ENCODE data around the gene IDS. TPM values are rescaled to one million over a fixed set of nuclear protein-coding genes. Genes with fewer than 3 reads are reported as not detected.

IDS gene
- total RNA-seq, 1 experiment from 2014 or later = 13.3 TPM

- H3K27ac Mint-ChIP-seq = no peak overlapping the region
- POLR2A ChIA-PET = no interaction called here
Measured at GRCh38 chrX:149470955-149471354, 34.2 kb downstream of the IDS start.

GRCh38 chrX:149469406-149469805 lies 35.7 kb downstream of the IDS start:
- peaks cover 7% of the 10 kb centered on the region; the same call in 1 of the 2 replicates for H3K36me3 Mint-ChIP-seq
- ChIA-PET POLR2A (no interaction called here), CTCF (interaction anchor here (1.1 kb wide), 1 partner anchor 18 kb away, joined by 3 read pairs; no protein-coding TSS in a partner anchor)
- no peaks in the 10 kb centered on the region for H3K27me3 Mint-ChIP-seq (ENCODE audit: low read depth)
- peaks cover 3% of the 10 kb centered on the region; the same call in 1 of the 2 replicates for H3K4me1 Mint-ChIP-seq
- no peak overlapping the region for H3K27ac Mint-ChIP-seq
- DNase-seq (ENCODE audit: low spot score) (no peak), ATAC-seq (no peak)
- TF ChIP-seq ZNF138 (CRISPR knock-in tag; conservative IDR thresholded peaks at IDR 0.05) (no peak), ARID4B (CRISPR knock-in tag; IDR thresholded peaks at IDR 0.05; ENCODE audit: borderline replicate concordance) (no peak), ZNF532 (CRISPR knock-in tag; IDR thresholded peaks at IDR 0.05; ENCODE audit: borderline replicate concordance) (no peak), CBFB (CRISPR knock-in tag; IDR thresholded peaks at IDR 0.05; ENCODE audit: low read depth) (no peak), IRF1 (CRISPR knock-in tag; IDR thresholded peaks at IDR 0.05) (no peak), ETV6 (CRISPR knock-in tag; IDR thresholded peaks at IDR 0.05) (no peak)
- H3K9me3 Mint-ChIP-seq = peaks cover 11% of the 10 kb centered on the region
- no peak overlapping the region for H3K4me3 Mint-ChIP-seq

More at GRCh38 chrX:149470955-149471354, 34.2 kb downstream of the IDS start:
- Mint-ChIP-seq H3K4me1 (peaks cover 3% of the 10 kb centered on the region; the same call in 1 of the 2 replicates), H3K9me3 (peaks cover 4% of the 10 kb centered on the region), H3K36me3 (0 out of 2 replicates have a peak, but pooled peaks cover 3% of the 10 kb centered on the region), H3K27me3 (ENCODE audit: low read depth) (no peaks in the 10 kb centered on the region), H3K4me3 (no peak overlapping the region)
- ATAC-seq (peak; percentile 99), DNase-seq (ENCODE audit: low spot score) (peak; percentile 82)
- no peak for TF ChIP-seq FOXP1 (CRISPR knock-in tag; IDR thresholded peaks at IDR 0.05; ENCODE audit: borderline replicate concordance)
- TF ChIP-seq ZNF121 (CRISPR knock-in tag; IDR thresholded peaks at IDR 0.05) = 0 out of 2 replicates have a peak, but pooled peaks have one; percentile 28
- peak; percentile 74 for TF ChIP-seq CTCF (IDR thresholded peaks at IDR 0.05)
- CTCF ChIA-PET = interaction anchor here (0.6 to 2.0 kb wide), 19 partner anchors 10 to 466 kb away, joined by 3 to 13 read pairs (median 5); partner anchors contain the start of gene IDS

- CTCF ChIA-PET = no interaction called here
- TF ChIP-seq IRF2 (CRISPR knock-in tag; IDR thresholded peaks at IDR 0.05; ENCODE audit: borderline replicate concordance, low read depth) = no peak
- no peak for ATAC-seq
- POLR2A ChIA-PET = interaction anchor here (1.2 kb wide), 1 partner anchor 651 kb away, joined by 3 read pairs; no protein-coding TSS in a partner anchor
- H3K27me3 Mint-ChIP-seq (ENCODE audit: low read depth) = no peaks in the 10 kb centered on the region
- no peak for DNase-seq (ENCODE audit: low spot score)
- no peak overlapping the region for H3K27ac Mint-ChIP-seq
- H3K4me3 Mint-ChIP-seq = no peak overlapping the region
- H3K36me3 Mint-ChIP-seq = peaks cover 7% of the 10 kb centered on the region; the same call in 1 of the 2 replicates
- H3K9me3 Mint-ChIP-seq = peaks cover 14% of the 10 kb centered on the region
- peaks cover 3% of the 10 kb centered on the region; the same call in 1 of the 2 replicates for H3K4me1 Mint-ChIP-seq
Measured at GRCh38 chrX:149467920-149468319, 37.2 kb downstream of the IDS start.
